ENCODE data around the gene GPC6.

DNA sequence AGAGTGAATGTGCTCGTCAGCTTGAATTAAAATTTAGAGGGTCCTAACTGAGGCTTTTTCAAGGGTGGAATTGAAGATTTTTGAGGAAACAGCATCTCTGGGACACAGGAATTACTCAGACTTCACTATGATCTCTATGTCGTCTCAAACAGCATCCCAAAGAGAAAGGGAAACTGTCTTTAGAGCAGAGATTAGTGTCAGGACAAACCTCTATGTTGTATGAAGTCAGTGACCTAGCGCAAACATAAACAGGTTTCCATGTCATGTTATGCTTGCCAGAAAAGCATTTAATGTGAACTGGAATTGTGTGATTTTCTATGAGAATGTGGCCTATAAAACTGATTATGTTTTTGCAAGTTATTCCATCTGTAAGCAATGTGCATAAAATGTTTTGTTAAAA, 573.7 kb downstream of the GPC6 start:
- TF ChIP-seq, protein P1, sequence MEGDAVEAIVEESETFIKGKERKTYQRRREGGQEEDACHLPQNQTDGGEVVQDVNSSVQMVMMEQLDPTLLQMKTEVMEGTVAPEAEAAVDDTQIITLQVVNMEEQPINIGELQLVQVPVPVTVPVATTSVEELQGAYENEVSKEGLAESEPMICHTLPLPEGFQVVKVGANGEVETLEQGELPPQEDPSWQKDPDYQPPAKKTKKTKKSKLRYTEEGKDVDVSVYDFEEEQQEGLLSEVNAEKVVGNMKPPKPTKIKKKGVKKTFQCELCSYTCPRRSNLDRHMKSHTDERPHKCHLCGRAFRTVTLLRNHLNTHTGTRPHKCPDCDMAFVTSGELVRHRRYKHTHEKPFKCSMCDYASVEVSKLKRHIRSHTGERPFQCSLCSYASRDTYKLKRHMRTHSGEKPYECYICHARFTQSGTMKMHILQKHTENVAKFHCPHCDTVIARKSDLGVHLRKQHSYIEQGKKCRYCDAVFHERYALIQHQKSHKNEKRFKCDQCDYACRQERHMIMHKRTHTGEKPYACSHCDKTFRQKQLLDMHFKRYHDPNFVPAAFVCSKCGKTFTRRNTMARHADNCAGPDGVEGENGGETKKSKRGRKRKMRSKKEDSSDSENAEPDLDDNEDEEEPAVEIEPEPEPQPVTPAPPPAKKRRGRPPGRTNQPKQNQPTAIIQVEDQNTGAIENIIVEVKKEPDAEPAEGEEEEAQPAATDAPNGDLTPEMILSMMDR (IDR thresholded peaks at IDR 0.05; ENCODE audit: low read depth, low read length): no peak
- no peak for TF ChIP-seq EZH2phosphoT487 (IDR thresholded peaks at IDR 0.05; ENCODE audit: low read depth)
